Neural crest cell (in vitro differentiated cells): Measurements from ENCODE around the gene A1BG. TPM values are rescaled to one million over a fixed set of nuclear protein-coding genes. Genes with fewer than 3 reads are reported as not detected.
A peak's percentile ranks its signal among the peaks of the same experiment; 100 is the strongest.

ENCODE experiments used
- DNase-seq: peaks from one replicate; pipeline ENCODE4 v3.0.0; 2021; ENCODE audit warnings: low read depth, mixed read lengths, low spot score
- H3K27ac Mint-ChIP-seq: one replicate; pipeline ENCODE4 v1.8.0; 2021; ENCODE audit warnings: mild to moderate bottlenecking, mixed read lengths; ENCODE audit not compliant: unreplicated experiment
- H3K27me3 Mint-ChIP-seq: 2 replicates; pipeline ENCODE4 v1.8.0; 2021; ENCODE audit warnings: low read depth, mild to moderate bottlenecking, mixed read lengths
- H3K36me3 Mint-ChIP-seq: 2 replicates; pipeline ENCODE4 v1.8.0; 2021; ENCODE audit warnings: low read depth, mild to moderate bottlenecking, mixed read lengths
- H3K4me1 Mint-ChIP-seq: 2 replicates; pipeline ENCODE4 v1.8.0; 2021; ENCODE audit warnings: mixed read lengths
- H3K4me3 Mint-ChIP-seq: one replicate; pipeline ENCODE4 v1.8.0; 2021; ENCODE audit warnings: mild to moderate bottlenecking, mixed read lengths
- H3K9me3 Mint-ChIP-seq: 2 replicates; pipeline ENCODE4 v1.8.0; 2021; ENCODE audit warnings: mixed read lengths
- total RNA-seq: library from RNA; stranded (reverse); gene quantifications from 2 replicates; pipeline ENCODE4 v1.2.1, GENCODE V29; 2021
- TF ChIP-seq, protein P1 (sequence below): fragments of 200-600 bp; sonication (generic); conservative IDR thresholded peaks from 2 replicates; pipeline ENCODE4 v1.5.0; 2021; ENCODE audit warnings: antibody characterized with exemption, mild to moderate bottlenecking

A1BG gene
- total RNA-seq, 1 donor from 2014 or later = 17.8 TPM

DNA sequence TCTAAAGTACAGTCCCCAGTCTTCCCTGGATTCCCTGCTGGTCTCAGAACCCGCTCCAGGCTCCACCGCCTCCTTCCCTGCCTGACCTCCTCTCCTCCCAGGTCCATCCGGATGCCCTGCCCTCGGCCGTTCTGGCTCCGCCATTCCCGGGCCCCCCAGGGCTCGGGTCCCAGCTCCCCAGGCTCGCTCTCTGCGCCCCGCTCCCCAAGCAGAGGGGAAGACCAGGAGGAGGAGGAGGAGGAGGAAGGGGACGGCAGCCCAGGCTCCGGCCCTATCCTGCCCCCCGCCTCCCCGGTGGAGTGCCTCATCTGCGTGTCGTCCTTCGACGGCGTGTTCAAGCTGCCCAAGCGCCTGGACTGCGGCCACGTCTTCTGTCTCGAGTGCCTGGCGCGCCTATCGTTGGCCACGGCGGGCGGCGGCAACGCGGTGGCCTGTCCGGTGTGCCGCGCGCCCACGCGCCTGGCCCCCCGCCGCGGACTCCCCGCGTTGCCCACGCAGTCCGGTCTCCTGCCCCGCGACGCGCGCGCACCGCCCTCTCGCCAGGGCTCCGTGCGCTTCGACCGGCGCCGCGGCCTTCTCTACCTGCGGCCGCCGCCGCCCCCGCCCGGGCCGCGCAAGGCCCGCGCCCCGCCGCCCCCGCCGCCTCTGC, 42.8 kb upstream of the A1BG start:
- H3K36me3 Mint-ChIP-seq = peaks cover 14% of the 10 kb centered on the region

DNA sequence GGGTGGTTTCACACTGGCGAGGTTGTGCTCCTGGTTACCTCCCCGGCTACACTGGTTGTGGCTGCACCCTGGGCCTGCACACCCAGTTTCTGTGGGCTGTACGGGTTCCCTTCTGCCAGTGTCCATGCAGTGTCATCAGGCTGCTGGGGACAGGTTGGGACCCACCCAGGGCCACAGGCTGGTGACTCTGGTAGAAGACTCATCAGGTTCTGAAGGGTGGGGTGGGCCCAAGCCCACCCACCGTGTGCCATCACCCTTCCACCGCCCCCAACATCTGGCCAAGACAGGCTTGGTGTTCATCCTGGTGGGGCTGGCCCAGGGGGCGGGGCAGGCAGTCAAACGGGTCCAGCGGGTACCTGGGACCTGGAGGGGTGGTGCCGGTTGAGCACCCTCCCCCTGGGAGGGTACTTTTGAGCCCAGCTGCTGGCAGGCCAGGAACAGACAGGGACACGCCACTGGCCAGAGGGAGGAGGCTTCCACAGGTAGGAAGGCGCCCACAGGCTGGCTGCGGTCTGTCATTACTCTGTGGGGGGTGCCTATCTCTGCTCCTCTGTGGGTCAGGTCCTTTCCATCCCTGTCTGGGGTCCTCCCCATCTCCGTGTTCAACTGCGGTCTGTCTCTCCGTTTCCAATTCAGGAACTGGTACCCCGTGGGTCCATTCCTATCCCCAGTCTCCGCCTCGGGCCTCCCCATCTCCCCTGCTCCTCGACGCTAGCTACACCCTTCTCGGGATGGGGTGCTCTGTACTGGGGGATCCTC, 42.1 kb upstream of the A1BG start, which contains the start of gene RNF225:
RNF225 (plus strand) TSS at position 437 of the 759 bp plus-strand sequence. CDS start 434 bp downstream, outside the sequence.
- peaks cover 23% of the 10 kb centered on the region for H3K27me3 Mint-ChIP-seq

More for the DNA sequence above, 42.8 kb upstream of the A1BG start:
- TF ChIP-seq, protein P1, sequence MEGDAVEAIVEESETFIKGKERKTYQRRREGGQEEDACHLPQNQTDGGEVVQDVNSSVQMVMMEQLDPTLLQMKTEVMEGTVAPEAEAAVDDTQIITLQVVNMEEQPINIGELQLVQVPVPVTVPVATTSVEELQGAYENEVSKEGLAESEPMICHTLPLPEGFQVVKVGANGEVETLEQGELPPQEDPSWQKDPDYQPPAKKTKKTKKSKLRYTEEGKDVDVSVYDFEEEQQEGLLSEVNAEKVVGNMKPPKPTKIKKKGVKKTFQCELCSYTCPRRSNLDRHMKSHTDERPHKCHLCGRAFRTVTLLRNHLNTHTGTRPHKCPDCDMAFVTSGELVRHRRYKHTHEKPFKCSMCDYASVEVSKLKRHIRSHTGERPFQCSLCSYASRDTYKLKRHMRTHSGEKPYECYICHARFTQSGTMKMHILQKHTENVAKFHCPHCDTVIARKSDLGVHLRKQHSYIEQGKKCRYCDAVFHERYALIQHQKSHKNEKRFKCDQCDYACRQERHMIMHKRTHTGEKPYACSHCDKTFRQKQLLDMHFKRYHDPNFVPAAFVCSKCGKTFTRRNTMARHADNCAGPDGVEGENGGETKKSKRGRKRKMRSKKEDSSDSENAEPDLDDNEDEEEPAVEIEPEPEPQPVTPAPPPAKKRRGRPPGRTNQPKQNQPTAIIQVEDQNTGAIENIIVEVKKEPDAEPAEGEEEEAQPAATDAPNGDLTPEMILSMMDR = no peak
- no peak for DNase-seq
- Mint-ChIP-seq H3K27ac (no peak overlapping the region), H3K9me3 (no peaks in the 10 kb centered on the region), H3K4me3 (peak overlapping the region; percentile 74), H3K27me3 (peaks cover 25% of the 10 kb centered on the region), H3K4me1 (peaks cover 22% of the 10 kb centered on the region)

DNA sequence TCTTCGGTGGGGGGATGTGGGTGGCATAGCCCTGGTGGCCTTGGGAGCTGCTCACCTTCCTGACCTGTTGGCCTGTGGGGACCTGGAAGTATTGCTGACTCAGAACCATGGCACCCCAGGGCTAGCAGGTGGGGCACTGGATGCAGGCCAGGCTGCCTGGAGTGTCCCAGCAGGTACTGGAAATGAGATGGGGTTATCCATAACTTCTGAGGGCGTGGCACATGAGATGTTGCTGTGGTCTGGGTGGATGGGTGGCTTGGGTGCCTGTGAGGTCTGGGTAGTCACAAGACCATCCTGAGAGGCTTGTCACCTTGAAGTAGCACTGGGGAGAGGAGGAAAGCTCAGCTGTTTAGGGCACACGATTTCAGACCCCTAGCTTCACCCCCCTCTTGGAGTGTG, 41.5 kb upstream of the A1BG start:
- H3K4me1 Mint-ChIP-seq = peaks cover 15% of the 10 kb centered on the region
- peak overlapping the region; percentile 71 for H3K4me3 Mint-ChIP-seq
- H3K36me3 Mint-ChIP-seq = peaks cover 17% of the 10 kb centered on the region
- TF ChIP-seq, protein P1 = no peak
- peaks cover 23% of the 10 kb centered on the region for H3K27me3 Mint-ChIP-seq
- no peak overlapping the region for H3K27ac Mint-ChIP-seq
- DNase-seq = no peak
- H3K9me3 Mint-ChIP-seq = no peaks in the 10 kb centered on the region

More for the DNA sequence above, 42.1 kb upstream of the A1BG start, which contains the start of gene RNF225:
- TF ChIP-seq, protein P1 = no peak
- H3K27ac Mint-ChIP-seq = no peak within 1 kb of the TSS
- H3K4me1 Mint-ChIP-seq = peaks cover 19% of the 10 kb centered on the region
- H3K36me3 Mint-ChIP-seq = peaks cover 17% of the 10 kb centered on the region
- H3K9me3 Mint-ChIP-seq = no peaks in the 10 kb centered on the region
- DNase-seq = no peak
- H3K4me3 Mint-ChIP-seq = peak within 1 kb of the TSS; percentile 74

DNA sequence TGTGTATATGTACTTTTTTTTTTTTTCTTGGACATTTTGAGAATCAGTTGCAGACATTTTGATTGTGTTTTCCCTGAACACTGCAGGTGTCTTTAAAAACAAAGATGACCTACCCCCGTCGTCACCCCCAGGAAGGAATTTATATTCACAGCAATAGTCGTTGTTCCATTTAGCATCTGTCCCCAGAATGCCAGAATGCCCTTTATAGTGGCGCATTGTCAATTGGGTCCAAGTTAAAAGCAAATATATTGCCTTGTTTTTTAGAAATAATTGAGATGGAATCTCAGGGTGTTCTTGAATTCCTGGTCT, 40.4 kb upstream of the A1BG start:
- Mint-ChIP-seq H3K9me3 (no peaks in the 10 kb centered on the region), H3K36me3 (peaks cover 21% of the 10 kb centered on the region), H3K4me3 (peak overlapping the region; percentile 79), H3K27ac (no peak overlapping the region), H3K4me1 (peaks cover 18% of the 10 kb centered on the region), H3K27me3 (peaks cover 23% of the 10 kb centered on the region)
- DNase-seq = no peak
- TF ChIP-seq, protein P1 = no peak

DNA sequence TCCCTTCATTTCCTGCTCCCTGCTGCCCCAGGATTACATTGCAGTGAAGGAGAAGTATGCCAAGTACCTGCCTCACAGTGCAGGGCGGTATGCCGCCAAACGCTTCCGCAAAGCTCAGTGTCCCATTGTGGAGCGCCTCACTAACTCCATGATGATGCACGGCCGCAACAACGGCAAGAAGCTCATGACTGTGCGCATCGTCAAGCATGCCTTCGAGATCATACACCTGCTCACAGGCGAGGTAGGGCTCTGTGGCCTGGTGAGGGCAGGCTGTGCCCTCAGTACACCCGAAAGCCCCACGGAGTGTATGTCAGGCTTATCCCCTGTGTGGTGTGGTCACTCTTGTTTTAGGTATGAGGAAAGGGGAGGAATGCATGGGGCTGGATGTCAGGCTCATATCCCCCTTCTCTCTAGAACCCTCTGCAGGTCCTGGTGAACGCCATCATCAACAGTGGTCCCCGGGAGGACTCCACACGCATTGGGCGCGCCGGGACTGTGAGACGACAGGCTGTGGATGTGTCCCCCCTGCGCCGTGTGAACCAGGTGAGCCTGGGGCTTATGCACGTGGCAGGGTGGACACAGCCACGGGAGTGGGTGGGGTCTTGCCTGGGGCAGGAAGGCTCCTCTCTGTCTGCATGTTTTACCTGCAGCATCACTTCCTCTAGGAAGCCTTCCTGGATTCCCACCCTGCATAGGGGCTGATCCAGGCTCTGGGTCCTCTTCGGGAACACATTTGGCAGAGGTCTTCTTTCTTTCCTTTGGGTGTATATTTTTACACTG, 39.8 kb upstream of the A1BG start:
- H3K36me3 Mint-ChIP-seq = peaks cover 21% of the 10 kb centered on the region
- no peak for DNase-seq
- H3K4me1 Mint-ChIP-seq = peaks cover 22% of the 10 kb centered on the region
- H3K9me3 Mint-ChIP-seq = no peaks in the 10 kb centered on the region
- H3K27me3 Mint-ChIP-seq = peaks cover 23% of the 10 kb centered on the region
- TF ChIP-seq, protein P1 = no peak
- H3K27ac Mint-ChIP-seq = no peak overlapping the region
- peak overlapping the region; percentile 79 for H3K4me3 Mint-ChIP-seq
